GM21526 (cell line): ENCODE results near the gene GTPBP4.
"Not testable (repeated sequence)": the region's sequence is repeated elsewhere in the genome, so short reads cannot be mapped to it uniquely, and the experiment has no call there.

Experiments used
- ATAC-seq: cut with Tn5 transposase; IDR thresholded peaks from one replicate; pipeline ENCODE4 v1.9.1; 2021; ENCODE audit warnings: moderate library complexity; ENCODE audit not compliant: unreplicated experiment, low FRiP score

Gene GTPBP4

DNA sequence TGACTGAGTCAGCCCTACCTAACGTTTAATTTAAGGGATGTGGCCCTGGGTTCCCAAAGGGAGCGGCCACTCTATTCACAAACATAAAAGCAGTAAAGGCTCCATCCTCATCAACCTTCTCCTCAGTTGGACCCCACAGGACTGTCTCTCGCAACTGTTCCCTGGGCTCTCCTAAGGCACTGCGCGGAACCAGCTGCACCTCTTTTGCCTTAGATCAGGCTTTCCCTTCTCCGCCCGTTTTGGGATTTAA, 689 bp upstream of the GTPBP4 start:
- ATAC-seq, result no peak

DNA sequence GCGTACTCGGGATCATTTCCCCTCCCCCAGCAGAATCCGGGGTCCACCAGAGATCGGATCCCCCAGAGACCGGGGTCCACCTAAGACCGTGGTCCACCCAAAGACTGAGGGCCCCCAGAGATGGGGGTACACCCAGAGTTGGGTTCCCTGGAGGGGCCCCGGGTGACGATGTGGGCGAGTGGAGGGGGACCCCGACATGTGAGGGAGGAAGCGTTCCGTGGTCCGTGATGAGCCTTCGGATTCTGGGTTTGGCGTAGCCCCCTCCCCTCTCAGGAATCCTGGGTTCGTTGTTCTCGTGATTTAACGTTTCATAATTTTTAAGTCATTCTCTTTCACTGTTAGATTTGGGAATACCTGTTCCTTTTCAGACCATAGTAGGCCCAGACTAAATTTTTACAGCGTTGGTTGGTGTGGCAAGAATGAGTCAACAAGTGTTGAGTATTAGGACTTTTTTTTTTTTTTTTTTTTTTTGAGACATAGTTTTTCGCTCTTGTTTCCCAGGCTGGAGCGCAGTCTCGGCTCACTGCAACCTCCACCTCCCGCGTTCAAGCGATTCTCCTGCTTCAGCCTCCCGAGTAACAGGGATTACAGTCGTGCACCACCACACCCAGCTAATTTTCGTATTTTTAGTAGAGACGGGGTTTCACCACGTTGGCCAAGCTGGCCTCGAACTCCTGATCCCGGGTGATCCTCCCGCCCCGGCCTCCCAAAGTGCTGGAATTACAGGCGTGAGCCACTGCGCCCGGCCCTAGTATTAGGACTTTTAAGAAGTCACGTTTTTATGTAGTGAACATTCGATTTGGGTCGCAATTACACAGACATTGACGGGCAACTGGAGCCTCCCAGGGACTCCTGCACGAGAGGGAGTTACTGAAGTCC, 672 bp downstream of the GTPBP4 start:
- ATAC-seq, result no peak

DNA sequence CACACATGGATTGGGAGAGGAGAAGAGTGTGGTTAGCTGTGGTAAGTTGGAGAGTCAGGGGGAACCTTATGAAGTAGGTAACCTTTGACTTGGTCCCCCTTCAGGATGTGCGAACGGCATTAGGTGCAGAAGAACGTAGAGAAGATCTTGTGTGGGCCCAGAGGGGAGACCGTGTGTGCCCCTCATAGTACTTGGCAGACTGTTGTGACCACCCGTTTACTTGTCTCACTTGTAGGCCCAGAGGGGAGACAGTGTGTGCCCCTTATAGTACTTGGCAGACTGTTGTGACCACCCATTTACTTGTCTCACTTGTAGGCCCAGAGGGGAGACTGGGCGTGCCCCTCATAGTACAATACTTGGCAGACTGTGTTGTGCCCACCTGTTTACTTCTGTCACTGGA, 2.6 kb downstream of the GTPBP4 start:
- no peak for ATAC-seq

DNA sequence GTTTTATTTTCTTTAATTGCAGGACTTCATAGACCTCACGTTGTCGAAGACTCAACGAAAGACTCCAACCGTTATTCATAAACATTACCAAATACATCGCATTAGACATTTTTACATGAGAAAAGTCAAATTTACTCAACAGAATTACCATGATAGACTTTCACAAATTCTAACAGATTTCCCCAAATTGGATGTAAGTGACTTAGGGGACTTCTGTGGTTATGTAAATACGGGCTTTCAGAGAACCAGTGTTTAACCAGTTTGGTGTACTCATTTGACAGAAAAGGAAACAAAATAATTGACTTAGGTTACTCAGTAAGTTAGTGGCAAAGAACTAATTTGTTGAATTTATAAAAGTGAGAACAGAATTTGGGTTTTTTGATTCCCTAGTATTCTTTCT, 4.2 kb downstream of the GTPBP4 start:
- ATAC-seq, result no peak

DNA sequence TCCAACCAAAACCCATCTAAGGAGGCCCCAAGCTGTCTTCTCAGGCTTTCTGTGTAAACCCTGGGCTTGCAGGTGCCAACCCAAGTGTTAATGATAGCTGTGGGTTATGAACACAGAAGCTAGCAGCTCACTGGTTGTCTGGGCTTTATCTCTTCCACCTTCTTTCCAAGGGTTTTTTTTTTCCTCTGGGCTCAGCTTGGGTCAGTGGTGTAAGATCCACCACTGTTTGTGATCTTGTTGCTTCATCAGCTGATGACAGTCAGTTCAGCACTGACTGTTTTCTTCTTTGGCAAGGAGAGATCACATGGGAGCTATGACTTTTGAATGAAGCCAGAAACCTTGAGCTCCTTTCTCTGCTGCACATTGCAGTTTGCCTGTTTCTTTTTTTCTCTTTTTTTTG, 4.6 kb downstream of the GTPBP4 start:
- ATAC-seq, result no peak

DNA sequence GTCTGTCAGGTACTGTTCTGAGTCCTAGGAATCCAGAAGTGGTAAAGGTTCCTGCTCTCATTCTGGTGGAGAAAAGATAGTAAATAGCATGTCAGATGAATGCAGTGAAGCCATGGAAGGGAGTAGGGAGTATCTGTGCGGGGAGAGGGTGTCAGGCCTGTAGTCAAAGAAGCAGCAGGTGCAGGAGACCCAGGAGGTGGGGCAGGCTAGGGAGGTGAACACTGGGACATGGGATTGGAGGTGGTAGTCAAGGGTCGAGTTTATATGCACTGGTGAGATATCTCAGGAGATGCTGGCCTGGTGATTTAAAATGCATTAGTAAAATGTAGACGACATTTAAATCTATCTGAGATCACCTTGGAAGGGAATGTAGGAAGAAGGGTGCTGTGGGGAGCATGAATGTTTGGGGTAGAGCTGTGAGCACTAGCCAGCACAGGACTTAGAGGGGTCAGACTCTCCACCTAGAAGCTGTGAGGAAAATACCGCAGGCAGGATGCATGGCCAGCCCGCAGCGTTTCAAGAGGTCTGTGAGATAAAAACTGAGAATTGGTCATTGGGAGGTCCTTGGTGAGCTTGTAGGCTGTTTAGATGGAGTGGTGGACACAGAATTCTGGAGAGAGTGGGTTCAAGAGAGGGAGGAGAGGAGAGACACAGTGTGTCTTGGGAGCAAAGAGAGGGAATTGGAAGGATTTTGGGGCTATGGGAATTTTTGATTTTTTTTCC, 6.8 kb downstream of the GTPBP4 start:
- no peak for ATAC-seq

DNA sequence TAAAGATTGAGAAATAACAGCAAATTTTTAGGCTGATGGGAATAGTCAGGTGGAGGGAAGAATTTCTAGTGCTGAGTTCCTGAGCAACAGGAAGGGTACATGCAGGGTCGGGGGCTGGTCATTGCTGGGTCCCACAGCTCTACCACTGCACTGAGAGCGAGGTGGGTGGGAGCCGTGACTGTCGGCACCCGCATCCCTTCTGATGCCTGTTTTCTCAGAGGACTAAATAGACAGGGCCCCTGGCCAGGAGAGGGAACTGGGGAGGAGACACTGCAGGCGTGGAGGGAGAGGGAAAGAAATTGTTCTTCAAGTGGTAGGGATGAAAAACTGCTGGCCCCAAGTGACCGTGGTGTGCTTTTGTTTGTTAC, 7.3 kb downstream of the GTPBP4 start:
- no peak for ATAC-seq

DNA sequence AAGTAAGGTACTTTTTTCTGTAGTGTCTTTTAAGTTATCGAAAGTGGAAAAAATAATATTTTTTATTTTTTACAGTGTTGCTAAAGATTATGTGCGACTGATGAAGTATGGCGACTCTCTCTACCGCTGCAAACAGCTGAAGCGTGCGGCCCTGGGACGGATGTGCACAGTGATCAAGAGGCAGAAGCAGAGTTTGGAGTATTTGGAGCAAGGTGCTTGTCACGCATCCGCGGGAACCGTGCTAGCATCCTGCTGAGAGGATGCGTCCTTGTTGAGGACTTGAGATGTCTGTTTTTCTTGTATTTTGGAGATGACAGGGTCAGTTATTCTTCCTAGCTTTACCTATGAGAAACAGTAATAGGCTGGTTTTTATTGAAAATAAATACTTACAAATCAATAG, 7.8 kb downstream of the GTPBP4 start:
- ATAC-seq, result no peak

DNA sequence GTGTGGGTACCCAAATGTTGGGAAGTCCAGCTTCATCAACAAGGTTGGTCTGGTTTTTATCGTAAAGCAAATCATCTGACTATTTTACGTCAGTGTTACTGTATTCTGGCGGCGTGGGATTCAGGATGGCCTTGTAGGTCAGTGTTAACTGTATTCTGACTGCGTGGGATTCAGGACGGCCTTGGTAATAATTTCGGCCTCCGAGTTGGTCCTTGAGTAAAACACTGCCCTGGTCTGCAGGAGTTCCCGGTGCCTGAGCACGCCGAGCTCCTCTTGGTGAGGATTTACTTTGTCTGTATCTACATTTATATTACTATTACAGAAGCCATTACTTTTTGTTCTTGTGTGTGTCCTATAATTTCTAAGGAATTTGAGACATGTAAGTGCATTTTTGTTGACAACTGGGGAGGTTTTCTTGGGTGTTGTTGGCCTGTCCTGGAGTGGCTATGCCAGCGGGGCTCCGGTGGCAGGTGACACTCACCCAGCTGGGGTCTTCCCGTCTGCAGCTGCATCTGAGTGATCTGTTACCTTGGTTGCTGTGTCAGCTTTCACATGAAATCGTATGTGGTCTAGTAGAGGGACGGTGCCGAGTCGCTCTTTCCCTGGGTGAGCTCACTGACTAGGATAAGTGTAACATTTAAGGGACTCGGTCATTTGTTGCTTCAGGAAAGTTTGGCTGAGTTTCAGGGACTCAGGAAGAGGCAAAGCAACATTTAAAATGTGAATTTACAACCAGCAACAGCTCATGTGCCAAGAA, 9.2 kb downstream of the GTPBP4 start:
- ATAC-seq, result no peak

DNA sequence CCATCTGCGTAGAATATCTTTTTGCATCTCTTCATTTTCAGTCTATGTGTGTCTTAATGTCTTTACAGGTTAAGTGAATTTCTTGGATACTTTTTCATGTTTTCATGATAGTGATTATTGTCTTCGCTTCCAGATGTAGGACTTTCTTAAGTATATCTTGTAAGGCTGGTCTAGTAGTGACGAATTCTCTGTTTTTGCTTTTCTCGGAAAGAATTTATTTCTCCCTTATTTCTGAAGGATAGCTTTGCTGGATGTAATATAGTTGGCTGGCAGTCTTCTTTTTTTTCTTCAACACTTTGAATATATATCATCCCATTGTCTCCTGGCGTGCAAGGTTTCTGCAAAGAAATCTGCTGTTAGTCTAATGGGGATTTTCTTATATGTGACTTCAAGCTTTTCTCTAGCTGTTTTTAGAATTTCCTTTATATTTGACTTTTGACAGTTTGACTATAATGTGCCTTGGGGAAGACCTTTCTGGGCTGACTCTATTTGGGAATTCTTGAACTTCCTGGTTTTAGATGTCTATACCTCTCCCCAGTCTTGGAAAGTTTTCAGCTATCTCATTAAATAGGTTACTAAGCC, 14.3 kb downstream of the GTPBP4 start:
- ATAC-seq, result no peak

DNA sequence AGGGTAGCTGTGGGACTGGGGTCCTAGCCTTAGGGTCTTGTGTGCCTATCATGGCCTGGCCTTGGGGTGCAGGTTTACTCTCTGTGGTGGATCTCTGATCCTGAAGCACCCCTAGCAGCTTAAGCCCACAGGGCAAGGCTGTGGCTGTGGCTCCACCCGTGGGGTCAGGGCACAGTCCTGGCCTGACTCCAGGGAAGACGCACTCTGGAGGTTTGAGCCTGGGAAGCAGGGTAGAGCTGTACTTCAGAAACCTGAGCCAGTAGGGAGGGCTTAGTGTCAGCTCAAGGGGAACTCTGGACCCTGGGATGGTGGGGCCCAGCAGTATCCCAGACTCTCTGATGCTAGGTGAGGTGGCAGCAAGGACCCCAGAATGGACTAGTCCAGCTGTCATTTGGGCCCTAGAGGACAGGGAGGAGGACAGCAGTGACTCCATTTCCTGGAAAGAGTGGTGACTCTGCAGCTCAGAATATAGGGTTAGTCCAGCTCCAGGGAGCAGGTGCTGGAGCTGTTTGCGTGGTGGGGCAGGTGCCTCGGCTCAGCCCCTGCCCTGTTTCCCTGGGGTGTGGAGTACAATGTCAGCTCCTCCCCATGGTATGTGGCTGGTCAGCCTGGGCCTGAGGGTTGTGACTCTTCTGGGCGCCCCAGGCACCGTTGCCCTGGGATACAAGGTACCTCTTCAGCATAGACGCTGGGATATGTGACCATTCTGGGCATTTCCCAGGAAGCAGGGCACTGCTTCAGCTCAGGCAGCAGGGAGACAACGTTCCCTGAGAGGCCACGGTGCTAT, 15.8 kb downstream of the GTPBP4 start:
- ATAC-seq, result no peak

DNA sequence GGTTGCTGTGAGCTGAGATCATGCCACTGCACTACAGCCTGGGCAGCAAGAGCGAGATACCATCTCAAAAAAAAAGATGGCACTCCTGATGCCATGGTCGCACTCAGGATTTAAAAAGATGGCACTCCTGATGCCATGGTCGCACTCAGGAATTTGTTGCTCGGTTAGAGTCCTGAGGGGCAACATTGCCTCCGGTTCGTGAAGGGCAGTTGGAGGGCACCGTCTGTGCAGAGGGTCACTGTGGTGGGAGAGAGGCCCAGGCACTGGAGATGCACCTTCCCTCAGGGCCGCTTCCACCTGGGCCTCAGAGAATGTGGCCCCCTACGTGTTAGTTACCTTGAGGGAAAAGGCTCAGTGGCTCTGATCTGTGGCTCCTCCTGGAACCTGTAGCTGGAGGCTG, 18.3 kb downstream of the GTPBP4 start:
- no peak for ATAC-seq

DNA sequence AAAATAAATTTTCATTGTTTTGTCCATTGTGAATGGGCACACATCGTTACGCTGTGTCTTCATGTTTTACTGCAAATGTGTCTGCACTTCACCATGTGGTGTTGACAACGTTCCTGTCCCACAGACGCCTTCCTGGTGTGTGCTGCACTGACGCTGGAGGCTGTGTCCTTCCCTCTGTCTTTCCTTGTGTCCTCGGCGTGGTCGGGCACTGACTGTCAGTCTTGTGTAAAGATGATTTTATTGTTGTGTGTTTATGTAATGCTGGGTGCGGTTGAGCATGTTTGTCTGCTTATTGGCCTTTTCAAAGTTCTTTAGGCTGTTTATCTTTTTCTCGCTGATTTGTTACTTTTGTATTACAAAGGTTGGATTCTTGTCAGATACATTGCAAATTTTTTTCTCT, 19.3 kb downstream of the GTPBP4 start:
- ATAC-seq, result no peak

DNA sequence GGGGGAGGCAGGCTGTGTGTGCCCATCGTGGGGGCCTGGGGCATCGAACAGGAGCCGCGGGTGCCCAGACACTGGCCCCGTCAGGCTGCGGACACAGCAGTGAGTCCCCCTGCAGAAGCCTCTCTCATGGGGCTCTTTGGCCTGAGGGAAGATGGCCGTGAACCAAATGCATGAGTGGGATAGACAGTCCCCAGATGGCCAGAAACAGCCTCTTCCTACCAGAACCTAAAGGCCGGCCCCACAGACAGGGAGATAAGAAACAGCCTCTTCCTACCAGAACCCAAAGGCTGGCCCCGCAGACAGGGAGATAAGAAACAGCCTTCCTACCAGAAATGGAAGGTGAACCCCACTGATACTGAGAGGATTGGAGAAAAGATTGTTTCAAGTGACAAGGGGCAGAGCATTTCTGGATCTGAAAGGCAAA, 20.8 kb downstream of the GTPBP4 start:
- ATAC-seq, result no peak

DNA sequence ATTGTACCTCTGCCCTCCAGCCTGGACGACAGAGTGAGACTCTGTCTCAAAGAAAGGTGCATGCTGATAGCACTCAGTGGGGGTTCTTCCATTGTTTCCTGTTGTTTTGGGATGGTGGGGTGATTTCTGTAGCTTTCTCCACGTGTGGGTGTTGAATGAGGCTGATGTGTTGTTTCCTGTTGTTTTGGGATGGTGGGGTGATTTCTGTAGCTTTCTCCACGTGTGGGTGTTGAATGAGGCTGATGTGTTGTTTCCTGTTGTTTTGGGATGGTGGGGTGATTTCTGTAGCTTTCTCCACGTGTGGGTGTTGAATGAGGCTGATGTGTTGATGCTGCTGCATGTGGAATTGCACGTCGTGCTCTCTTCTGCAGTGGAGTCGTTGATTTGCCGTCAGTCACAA, 21.7 kb downstream of the GTPBP4 start:
- ATAC-seq, result not testable (repeated sequence)

DNA sequence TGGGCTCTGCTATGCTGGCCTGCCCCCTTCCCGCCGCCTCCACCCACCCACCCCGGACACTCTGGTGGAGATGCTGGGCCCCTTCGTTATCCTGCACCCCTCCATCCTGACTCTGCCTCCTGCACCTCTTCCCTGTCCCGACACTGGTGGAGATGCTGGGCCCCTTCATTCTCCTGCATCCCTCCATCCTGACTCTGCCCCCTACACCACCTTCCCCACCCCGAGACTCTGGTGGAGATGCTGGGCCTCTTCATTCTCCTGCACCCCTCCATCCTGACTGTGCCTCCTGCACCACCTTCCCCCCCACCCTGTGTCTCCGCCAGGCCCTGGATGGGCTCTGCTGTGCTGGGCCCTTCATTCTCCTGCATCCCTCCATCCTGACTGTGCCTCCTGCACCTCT, 22.5 kb downstream of the GTPBP4 start:
- no peak for ATAC-seq

DNA sequence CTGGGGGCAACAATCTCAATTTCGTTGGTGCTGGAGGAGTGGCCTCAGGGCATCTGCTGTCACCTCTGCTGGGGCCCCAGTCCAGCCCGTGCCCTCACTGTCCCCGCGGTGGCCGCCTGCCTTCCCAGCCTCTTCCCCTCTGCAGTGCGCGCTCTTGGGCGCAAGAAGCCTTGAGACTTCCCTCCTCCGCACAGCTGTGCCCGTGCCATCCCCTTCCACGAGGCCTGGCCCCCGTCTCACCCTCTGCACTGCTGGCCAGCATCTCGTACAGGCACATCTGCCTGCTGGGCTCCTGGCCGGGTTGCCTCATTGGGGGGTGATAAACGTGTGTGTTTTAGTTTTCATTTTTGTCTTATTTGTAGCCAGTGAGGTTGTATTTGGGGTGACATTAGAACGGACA, 23.5 kb downstream of the GTPBP4 start:
- ATAC-seq, result no peak

DNA sequence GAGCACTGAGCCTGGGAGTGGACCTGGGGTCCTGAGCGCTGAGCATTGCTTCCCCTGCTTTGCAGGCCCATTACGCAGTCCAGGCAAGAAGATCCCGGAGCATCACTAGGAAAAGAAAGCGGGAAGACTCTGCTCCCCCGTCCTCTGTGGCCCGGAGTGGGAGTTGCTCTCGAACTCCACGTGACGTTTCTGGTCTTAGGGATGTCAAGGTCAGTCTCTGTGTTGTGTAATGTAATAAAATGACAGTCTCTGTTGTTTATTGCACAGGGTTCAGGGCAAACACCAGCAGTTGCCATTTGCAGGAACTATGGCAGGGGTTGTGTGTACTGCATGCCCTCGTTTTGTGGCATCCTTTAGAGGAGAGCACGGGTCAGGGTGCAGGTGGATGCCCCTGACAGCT, 27.5 kb downstream of the GTPBP4 start:
- ATAC-seq, result no peak

DNA sequence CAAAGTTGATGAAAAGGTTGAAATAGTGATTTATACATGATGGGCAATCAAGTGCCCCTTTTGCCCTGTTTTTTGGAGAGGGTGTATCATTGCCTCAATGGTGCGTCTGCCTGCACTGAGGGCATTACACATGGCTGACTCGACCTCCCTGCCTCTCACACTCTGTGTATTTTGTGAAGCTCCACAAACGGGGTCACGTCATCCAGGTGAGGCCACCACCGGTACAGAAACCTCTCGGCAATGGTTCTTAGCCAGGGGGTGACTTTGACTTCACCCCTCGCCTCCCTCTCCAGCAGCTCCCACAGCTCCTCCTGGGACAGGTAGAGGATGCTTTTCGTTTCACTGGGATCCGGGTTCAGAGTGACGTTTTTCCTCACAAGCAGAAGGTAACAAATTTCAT, 31.1 kb downstream of the GTPBP4 start:
- no peak for ATAC-seq

DNA sequence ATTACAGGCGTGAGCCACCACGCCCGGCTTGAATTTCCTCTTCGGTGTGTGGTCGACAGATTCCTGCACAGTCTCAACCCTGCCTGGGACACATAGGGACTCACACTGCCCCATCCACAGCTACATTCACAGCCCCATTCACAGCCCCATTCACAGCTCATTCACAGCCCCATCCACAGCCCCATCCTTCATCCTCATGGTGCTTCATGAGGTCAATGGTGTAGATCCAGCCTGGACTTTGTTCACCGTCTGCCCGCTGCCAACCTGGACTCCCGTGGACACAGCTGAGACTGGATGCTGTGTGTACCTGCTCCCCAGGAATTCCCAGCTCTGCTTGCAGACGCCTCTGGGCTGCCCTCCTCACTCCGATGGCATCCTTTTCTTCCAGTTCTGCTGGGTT, 32.2 kb downstream of the GTPBP4 start:
- no peak for ATAC-seq

DNA sequence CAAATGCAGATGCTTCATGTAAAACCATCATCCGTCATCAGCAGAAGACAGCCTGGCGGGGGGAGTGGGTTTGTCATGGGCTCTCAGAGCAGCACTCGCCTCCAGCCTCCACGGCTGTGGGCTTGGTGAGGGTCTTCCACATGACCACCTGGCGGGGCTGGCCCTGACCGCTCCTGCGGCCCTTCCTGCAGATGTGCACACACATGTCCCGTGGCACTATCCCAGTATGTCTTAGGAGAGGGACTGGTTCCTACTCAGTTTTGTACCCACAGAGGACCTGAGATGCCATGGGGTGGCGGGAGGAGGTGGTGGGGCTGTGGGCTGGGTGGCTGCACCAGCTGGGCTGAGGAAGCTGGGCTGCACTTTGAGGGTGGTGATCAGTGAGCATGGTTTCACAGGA, 32.7 kb downstream of the GTPBP4 start:
- ATAC-seq, result no peak
